Spleen (tissue), 7 donors: ENCODE measurements around the gene PRKAR2A.

Experiments used
- CTCF ChIP-seq, 11 experiments: fragments of 200-600 bp in 7 of 11; fragments of 450-650 bp in 4 of 11; sonication (generic) in 4 of 11; IDR thresholded peaks in 8 of 11; conservative IDR thresholded peaks in 3 of 11; 1 replicate in 7 of 11; 2 replicates in 4 of 11; pipeline versions ENCODE4 v1.4.0 to v1.8.0; 2016 to 2021; ENCODE audit warnings: antibody characterized with exemption in 11 of 11, inconsistent platforms in 4 of 11, mild to moderate bottlenecking in 1 of 11
- POLR2A ChIP-seq, 3 donors: fragments of 450-650 bp; IDR thresholded peaks; one replicate each; pipeline ENCODE4 v1.5.1; 2017; ENCODE audit warnings: antibody characterized with exemption in 3 of 3, mild to moderate bottlenecking in 1 of 3
- POLR2AphosphoS5 ChIP-seq, 3 donors: sonication (generic); formaldehyde crosslinking; IDR thresholded peaks; one replicate each; pipeline ENCODE4 v1.5.1; 2017; ENCODE audit warnings: antibody characterized with exemption in 3 of 3
- donor health status: DM: no; HTN: no; CAD: no; lungs with moderate emphysema.
- donor health status: DM: no; HTN: no; CAD: no.
- donor health status: DM: no; HTN: no; CAD: no.

- TF ChIP-seq CTCF (IDR thresholded peaks at IDR 0.05 in 8 of 11, conservative IDR thresholded peaks at IDR 0.05 in 3 of 11) = no peak
- TF ChIP-seq POLR2A (IDR thresholded peaks at IDR 0.05) = no peak
- TF ChIP-seq POLR2AphosphoS5 (IDR thresholded peaks at IDR 0.05) = no peak
These were observed 139.2 kb downstream of the PRKAR2A start for GRCh38 chr3:48708481-48708889.
